ENCODE measurements around the gene SCGB3A2. TPM values are rescaled to one million over a fixed set of nuclear protein-coding genes. Genes with fewer than 3 reads are reported as not detected.
"Not testable (repeated sequence)": the region's sequence is repeated elsewhere in the genome, so short reads cannot be mapped to it uniquely, and the experiment has no call there.

Gene SCGB3A2
- total RNA-seq, 1 donor from 2014 or later = not detected

DNA sequence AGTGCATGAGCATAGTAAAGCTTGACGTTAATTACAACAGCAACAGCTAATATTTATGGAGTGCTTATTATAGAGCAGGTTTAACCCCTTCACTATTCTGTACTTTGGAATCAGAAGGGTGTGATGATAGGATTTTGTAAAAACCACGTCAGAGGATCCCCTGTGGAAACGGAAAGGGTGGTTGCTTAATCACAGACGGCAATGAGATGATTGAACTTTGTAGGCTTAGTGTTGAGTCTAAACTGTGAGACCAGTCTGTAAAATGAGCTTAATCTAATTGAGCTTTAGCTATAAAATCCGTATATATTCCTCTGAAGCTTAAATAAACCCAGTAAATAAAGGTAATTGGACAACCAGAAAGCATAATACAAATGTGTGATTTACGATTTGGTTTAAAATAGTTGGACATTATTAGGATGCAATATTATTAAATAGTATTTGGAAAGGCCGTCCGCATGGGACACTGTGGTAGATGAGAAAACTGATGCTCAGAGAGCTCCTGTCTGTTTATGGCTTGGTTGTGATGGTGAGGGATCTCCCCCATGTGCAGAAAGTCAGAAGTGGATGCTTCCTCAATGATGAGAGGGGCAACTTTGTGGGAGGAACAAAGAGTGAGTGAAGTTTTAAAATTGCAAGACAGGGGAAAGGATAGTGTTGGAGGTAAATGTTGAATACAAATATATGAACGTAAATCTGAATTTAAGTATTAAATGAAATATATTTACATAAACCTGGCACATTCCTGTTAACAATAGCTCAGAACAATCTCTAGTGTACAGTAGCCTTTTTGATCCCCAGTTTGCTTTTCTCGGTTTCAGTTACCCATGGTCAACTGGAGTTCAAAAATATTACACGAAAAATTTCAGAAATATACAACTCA, 23.4 kb upstream of the SCGB3A2 start:
- Mint-ChIP-seq H3K4me3 (no peak overlapping the region), H3K36me3 (ENCODE audit: low read depth) (no peaks in the 10 kb centered on the region), H3K4me1 (no peaks in the 10 kb centered on the region), H3K9me3 (no peaks in the 10 kb centered on the region), H3K27ac (no peak overlapping the region), H3K27me3 (peaks cover 15% of the 10 kb centered on the region)
- intact Hi-C loops (cut with micrococcal nuclease) = loop anchor here (10.0 kb wide), 1 partner anchor 520 kb away; no protein-coding TSS in a partner anchor
- DNase-seq = no peak

DNA sequence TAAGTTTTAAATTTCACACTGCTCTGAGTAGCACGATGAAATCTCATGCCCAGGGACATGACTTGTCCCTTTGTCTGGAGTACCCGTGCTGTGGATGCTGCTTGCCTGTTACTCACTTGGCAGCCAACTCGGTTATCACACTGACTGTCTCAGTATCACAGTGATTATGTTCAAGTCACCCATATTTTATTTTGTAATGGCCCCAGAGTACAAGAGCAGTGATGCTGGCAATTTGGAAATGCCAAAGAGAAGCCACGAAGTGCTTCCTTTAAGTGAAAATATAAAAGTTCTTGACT, 22.8 kb upstream of the SCGB3A2 start:
- intact Hi-C loops (cut with micrococcal nuclease) = loop anchor here (2.0 to 10.0 kb wide), 2 partner anchors 519 to 875 kb away; no protein-coding TSS in a partner anchor
- no peak overlapping the region for H3K4me3 Mint-ChIP-seq
- no peaks in the 10 kb centered on the region for H3K4me1 Mint-ChIP-seq
- no peak for DNase-seq
- H3K9me3 Mint-ChIP-seq = no peaks in the 10 kb centered on the region
- peaks cover 15% of the 10 kb centered on the region for H3K27me3 Mint-ChIP-seq
- H3K36me3 Mint-ChIP-seq (ENCODE audit: low read depth) = no peaks in the 10 kb centered on the region
- H3K27ac Mint-ChIP-seq = no peak overlapping the region

DNA sequence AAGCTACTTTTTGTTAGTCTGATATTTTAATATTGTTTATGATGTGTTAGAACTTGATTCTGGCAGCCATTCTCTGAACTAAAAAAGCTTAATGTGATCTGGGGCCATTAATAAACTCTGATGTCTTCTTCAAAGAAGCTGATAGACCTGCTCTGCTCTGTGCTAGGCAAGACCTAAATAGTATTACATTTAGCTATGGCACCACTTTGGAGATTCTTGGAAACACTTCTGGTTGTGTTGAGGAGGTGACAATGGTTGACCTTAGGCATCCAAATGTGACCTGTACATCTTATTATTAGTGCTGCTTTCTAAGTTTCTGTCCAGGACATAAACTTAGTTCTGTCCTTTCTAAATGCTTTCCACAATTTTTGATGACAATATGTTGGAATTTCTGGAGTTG, 21.7 kb upstream of the SCGB3A2 start:
- Mint-ChIP-seq H3K9me3 (no peaks in the 10 kb centered on the region), H3K4me3 (no peak overlapping the region), H3K27me3 (peaks cover 13% of the 10 kb centered on the region), H3K36me3 (ENCODE audit: low read depth) (no peaks in the 10 kb centered on the region), H3K4me1 (no peaks in the 10 kb centered on the region), H3K27ac (no peak overlapping the region)
- intact Hi-C loops (cut with micrococcal nuclease) = loop anchor here (2.0 to 10.0 kb wide), 2 partner anchors 518 to 874 kb away; no protein-coding TSS in a partner anchor
- DNase-seq = no peak

DNA sequence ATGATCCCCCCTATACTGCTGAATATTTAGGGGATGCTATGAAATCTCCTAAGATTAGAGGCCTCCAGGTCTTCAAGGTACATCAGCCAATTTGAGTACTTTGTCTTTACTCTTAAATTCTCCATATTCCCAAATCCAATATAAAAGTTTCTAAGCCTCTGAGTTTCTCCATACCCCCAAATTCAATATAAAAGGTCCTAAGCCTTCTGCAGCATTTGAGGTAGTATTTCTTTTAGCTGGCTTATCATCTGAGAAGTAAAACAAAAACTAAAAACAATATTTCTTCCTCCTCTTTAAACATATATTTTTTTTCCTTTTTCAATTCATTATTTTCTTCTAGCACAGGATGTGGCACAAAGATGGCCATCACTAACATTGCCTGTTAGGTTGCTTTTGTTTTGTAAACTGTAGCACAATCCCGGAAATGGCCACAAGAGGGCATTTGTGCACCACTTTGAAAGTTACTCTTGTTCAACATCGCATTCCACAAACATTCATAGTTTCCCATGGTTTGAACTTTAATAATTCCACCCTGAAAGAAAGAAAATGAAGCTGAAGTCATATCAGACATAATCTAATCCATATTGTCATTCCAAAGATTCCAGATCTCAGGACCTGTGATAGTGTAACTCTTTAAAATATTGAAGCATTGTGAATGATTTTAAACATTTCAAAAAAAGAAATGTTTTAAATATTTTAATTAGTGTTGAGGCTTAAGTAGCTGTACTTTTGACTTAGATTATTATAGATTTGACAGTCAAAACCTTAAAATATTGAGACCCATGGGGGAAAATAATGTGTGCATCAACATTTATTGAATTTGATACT, 21.0 kb upstream of the SCGB3A2 start:
- intact Hi-C loops (cut with micrococcal nuclease) = loop anchor here (2.0 to 10.0 kb wide), 2 partner anchors 517 to 873 kb away; no protein-coding TSS in a partner anchor
- Mint-ChIP-seq H3K4me3 (no peak overlapping the region), H3K36me3 (ENCODE audit: low read depth) (no peaks in the 10 kb centered on the region), H3K4me1 (no peaks in the 10 kb centered on the region), H3K27me3 (peaks cover 13% of the 10 kb centered on the region), H3K9me3 (no peaks in the 10 kb centered on the region), H3K27ac (no peak overlapping the region)
- DNase-seq = peak; percentile 82

DNA sequence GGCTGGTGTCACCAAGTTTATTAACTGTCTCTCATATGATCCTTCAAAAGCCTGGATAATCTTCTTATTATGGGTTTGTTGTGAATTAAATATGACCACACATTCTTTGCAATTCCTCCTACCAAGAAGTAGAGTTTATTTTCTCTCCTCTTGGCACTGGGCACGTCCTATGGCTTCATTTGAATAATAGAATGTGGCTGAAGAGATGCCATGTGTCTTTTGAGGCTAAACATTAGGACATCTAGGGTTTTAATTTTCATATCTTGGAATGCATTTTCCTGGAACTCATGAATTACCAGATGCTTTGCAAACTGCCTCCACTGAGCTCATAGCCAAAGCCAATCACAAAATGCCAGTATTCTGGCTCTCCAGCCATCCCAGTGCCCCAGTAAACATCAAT, 19.9 kb upstream of the SCGB3A2 start:
- H3K4me3 Mint-ChIP-seq = no peak overlapping the region
- H3K4me1 Mint-ChIP-seq = no peaks in the 10 kb centered on the region
- no peaks in the 10 kb centered on the region for H3K9me3 Mint-ChIP-seq
- intact Hi-C loops (cut with micrococcal nuclease) = loop anchor here (10.0 kb wide), 1 partner anchor 516 kb away; no protein-coding TSS in a partner anchor
- H3K27me3 Mint-ChIP-seq = peaks cover 11% of the 10 kb centered on the region
- no peak for DNase-seq
- H3K36me3 Mint-ChIP-seq (ENCODE audit: low read depth) = no peaks in the 10 kb centered on the region
- no peak overlapping the region for H3K27ac Mint-ChIP-seq

DNA sequence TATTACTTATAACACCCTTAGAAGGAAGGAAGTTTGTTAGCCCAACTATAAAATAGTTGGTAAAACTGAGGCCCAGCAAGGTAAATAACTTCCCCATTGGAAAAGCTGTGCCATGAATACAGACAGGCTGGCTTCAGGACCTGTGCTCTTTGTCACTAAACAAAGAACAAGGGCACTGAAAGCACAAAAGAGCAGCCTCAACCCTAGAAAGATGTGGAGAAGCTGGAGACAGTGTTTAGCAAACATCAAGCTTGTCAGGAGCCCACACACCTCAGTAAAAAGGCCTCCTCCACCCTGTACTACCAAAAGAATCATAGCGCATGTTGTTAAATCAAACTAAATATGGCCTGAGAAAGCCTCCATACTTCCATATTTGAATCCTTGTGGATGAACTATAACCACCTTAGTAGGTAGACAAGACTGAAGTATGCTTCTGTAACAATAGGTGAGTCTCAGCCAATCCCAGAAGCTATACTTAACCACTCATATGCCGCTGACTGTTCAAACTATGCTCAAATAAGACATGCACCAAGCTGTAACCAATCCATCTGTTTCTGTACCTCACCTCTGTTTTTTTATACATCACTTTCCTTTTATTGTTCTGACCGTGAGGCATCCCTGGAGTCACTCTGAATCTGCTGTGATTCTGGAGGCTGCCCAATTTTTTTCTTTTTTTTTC, 18.4 kb upstream of the SCGB3A2 start:
- H3K4me1 Mint-ChIP-seq = no peaks in the 10 kb centered on the region
- H3K4me3 Mint-ChIP-seq = no peak overlapping the region
- DNase-seq = no peak
- no peaks in the 10 kb centered on the region for H3K36me3 Mint-ChIP-seq (ENCODE audit: low read depth)
- intact Hi-C loops (cut with micrococcal nuclease) = loop anchor here (10.0 kb wide), 1 partner anchor 515 kb away; no protein-coding TSS in a partner anchor
- H3K9me3 Mint-ChIP-seq = no peaks in the 10 kb centered on the region
- H3K27me3 Mint-ChIP-seq = peaks cover 6% of the 10 kb centered on the region
- no peak overlapping the region for H3K27ac Mint-ChIP-seq

DNA sequence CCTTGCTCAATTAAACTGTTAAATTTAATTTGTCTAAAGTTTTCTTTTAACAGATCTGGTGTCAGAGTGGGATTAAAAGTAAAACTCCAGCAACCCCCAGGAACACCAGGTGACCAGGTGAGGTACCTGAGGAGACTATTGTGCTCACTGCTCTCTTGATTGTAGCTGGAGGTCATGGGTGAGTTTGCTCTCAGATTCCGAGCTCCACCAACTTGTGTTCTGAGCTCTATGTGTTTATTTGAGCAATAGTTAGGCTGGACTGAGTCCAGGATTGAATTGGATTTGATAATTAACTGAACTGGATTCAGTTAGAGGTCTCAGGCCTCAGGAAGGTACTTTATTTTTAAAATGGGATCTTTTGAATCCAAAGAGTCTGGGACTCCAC, 17.9 kb upstream of the SCGB3A2 start:
- Mint-ChIP-seq H3K4me1 (no peaks in the 10 kb centered on the region), H3K4me3 (no peak overlapping the region), H3K27me3 (peaks cover 6% of the 10 kb centered on the region), H3K9me3 (no peaks in the 10 kb centered on the region), H3K36me3 (ENCODE audit: low read depth) (no peaks in the 10 kb centered on the region), H3K27ac (no peak overlapping the region)
- DNase-seq = no peak
- intact Hi-C loops (cut with micrococcal nuclease) = no loop called here

DNA sequence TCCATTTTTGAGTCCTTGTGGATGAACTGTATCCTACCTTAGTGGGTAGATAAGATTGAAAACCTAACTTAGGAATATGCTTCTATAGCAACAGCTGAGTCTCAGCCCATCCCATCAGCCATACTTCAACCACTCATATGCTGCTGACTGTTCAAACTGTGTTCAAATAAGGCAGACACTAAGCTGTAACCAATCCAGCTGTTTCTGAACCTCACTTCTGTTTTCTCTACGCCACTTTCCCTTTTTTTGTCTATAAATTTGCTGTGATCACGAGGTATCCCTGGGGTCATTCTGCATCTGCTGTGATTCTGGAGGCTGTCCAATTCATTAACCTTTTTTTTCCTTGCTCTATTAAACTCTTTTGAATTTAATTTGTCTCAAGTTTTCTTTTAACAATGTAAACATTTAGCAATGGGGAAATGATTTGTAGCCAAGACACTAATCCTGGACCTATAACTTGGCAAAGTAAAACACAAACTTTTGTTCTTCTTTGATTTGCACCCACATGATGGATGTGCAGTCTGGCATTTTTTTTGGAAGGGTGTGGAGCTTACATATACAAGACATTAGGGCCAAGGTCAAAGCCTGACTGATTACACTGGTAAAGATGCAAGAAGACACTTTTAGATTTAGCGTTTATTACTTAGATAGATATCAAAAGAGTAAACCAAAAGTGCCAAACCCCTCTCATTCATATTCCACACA, 14.9 kb upstream of the SCGB3A2 start:
- intact Hi-C loops (cut with micrococcal nuclease) = no loop called here
- no peak overlapping the region for H3K27ac Mint-ChIP-seq
- no peaks in the 10 kb centered on the region for H3K36me3 Mint-ChIP-seq (ENCODE audit: low read depth)
- no peak for DNase-seq
- H3K4me1 Mint-ChIP-seq = no peaks in the 10 kb centered on the region
- peaks cover under 1% of the 10 kb centered on the region for H3K27me3 Mint-ChIP-seq
- no peaks in the 10 kb centered on the region for H3K9me3 Mint-ChIP-seq
- H3K4me3 Mint-ChIP-seq = no peak overlapping the region

DNA sequence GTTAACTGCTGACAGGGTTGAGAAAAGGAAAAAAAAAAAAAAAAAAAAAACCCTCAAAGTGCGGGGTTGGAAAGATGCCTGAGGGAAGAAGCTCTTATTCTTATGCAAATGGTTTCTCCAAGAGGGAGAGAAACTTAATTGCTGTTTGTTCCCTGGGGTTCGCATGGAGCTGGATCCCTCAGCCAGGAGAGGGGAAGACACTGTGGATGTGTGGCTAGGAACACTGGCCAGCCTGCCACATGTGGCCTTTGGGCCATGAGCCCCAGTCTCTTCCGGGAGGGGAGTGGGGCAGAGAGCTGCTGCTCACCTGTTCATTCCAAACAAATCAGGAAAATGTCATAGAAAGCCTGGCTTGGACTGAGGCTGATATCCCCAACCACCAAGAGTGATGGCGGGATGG, 9.4 kb upstream of the SCGB3A2 start:
- H3K9me3 Mint-ChIP-seq = no peaks in the 10 kb centered on the region
- no peaks in the 10 kb centered on the region for H3K4me1 Mint-ChIP-seq
- no peaks in the 10 kb centered on the region for H3K36me3 Mint-ChIP-seq (ENCODE audit: low read depth)
- no peak overlapping the region for H3K4me3 Mint-ChIP-seq
- no peak overlapping the region for H3K27ac Mint-ChIP-seq
- intact Hi-C loops (cut with micrococcal nuclease) = no loop called here
- no peaks in the 10 kb centered on the region for H3K27me3 Mint-ChIP-seq
- no peak for DNase-seq

DNA sequence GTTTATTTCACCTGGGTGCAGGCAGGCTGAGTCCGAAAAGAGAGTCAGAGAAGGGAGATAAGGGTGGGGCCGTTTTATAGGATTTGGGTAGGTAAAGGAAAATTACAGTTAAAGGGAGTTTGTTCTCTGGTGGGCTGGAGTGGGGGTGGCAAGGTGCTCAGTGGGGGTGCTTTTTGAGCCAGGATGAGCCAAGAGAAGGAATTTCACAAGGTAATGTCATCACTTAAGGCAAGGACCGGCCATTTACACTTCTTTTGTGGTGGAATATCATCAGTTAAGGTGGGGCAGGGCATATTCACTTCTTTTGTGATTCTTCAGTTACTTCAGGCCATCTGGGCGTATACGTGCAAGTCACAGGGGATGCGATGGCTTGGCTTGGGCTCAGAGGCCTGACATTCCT, 8.6 kb upstream of the SCGB3A2 start:
- H3K36me3 Mint-ChIP-seq (ENCODE audit: low read depth); H3K9me3 Mint-ChIP-seq; H3K4me1 Mint-ChIP-seq; H3K27me3 Mint-ChIP-seq; intact Hi-C loops (cut with micrococcal nuclease); H3K27ac Mint-ChIP-seq; H3K4me3 Mint-ChIP-seq; DNase-seq: not testable (repeated sequence)

DNA sequence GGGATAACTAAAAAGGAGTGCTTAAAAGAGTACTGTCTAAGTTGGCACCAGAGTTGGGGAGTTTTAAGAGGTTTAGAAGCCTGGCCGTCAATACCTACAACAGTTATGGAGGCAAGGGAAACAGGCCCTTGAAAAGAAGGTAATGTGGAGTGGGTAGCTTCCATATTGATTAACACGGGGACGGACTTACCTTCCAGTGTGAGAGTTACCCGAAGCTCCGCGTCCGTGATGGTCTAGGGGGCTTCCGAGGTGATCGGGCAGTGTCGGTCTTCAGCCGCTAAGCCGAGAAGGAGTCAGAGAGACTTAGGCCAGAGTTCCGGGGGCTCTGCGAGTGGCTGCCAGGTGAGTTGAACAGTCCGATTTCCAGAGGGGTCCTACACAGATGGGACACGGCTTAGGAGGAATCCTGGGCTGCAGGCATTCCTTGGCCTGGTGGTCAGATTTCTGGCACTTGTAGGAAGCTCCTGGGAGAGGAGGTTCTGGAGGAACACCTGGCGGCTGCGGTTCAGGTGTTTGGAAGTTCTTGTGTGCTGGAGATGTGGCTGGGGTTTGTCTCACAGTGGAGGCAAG, 6.4 kb upstream of the SCGB3A2 start:
- H3K4me1 Mint-ChIP-seq; H3K27me3 Mint-ChIP-seq; H3K4me3 Mint-ChIP-seq; DNase-seq; H3K36me3 Mint-ChIP-seq (ENCODE audit: low read depth); H3K27ac Mint-ChIP-seq; H3K9me3 Mint-ChIP-seq; intact Hi-C loops (cut with micrococcal nuclease): not testable (repeated sequence)

DNA sequence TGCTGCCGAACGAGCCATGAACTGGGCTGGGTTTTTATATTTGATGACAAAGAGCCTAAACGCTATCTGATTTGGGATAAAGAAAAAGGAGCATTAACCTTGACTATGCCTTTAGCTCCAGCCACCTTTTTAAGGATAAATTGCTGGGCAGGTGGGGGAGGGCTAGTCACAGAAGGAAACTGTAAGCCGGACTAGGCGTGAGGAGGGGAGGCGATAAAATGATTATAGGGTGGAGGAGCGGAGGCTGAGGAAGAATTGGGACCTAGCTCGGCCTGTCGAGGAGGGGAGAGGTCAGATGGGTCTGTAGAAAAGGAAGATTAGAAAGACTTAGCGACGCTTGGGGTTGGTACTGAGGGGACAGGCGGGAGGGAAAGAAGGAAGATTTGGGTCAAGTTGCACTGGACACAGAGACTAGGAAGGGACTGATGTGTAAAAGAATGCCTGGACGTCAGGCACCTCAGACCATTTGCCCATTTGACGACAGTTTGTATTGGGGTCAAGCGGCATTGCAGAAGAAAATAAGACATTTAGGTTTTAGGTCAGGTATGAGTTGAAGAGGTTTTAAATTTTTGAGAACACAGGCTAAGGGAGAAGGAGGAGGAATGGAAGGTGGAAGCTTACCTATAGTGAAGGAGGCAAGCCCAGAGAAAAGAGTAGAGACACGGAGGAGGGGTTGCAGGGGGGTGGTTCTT, 5.6 kb upstream of the SCGB3A2 start:
- H3K27me3 Mint-ChIP-seq; H3K4me3 Mint-ChIP-seq; H3K27ac Mint-ChIP-seq; intact Hi-C loops (cut with micrococcal nuclease); H3K36me3 Mint-ChIP-seq (ENCODE audit: low read depth); H3K9me3 Mint-ChIP-seq; H3K4me1 Mint-ChIP-seq; DNase-seq: not testable (repeated sequence)

Data from activated CD4-positive, alpha-beta T cell treated with anti-CD3 and anti-CD28 coated beads, Interleukin-2, amount 10 ng/mL, durations not matched to agents 24 days and 14 days (primary cell).